ENCODE measurements around the gene BRD3.

Gene BRD3

DNA sequence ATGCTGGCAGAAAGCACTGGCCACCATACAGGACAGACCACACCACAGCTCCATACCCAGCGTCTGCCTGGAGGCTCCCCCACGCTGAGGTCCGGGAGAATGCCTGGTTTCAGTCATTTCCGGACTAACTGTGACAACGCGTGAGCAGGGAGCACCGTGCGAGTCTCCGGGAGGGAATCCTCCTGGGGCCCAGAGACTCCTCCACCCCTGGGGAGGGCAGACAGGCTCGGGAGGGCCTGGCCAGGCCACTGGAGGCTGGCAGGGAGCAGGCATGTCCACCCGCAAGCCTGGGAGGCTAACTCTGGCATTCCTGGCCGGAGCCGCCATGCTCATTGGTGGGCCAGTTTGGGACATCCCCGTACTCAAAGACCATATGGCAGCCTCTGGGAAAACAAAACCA lies 36.0 kb downstream of the BRD3 start:
- Histone ChIP-seq H3K27me3 (ENCODE audit: low read depth, low read length) (no peaks in the 10 kb centered on the region), H3K27ac (ENCODE audit: low read length) (no peak overlapping the region), H3K9me3 (ENCODE audit: control insufficient read depth in 1 of 2, low read length in 2 of 2) (no peaks in the 10 kb centered on the region), H3K36me3 (ENCODE audit: control insufficient read depth in 1 of 2, insufficient read depth in 2 of 2, low read length in 2 of 2) (peaks cover 39 to 71% of the 10 kb centered on the region in 2 donors), H3K4me3 (ENCODE audit: low read depth in 1 of 2, low read length in 2 of 2) (no peak overlapping the region), H3K4me1 (ENCODE audit: control insufficient read depth in 1 of 2, insufficient read depth in 2 of 2, low read length in 2 of 2) (no peaks in the 10 kb centered on the region)

DNA sequence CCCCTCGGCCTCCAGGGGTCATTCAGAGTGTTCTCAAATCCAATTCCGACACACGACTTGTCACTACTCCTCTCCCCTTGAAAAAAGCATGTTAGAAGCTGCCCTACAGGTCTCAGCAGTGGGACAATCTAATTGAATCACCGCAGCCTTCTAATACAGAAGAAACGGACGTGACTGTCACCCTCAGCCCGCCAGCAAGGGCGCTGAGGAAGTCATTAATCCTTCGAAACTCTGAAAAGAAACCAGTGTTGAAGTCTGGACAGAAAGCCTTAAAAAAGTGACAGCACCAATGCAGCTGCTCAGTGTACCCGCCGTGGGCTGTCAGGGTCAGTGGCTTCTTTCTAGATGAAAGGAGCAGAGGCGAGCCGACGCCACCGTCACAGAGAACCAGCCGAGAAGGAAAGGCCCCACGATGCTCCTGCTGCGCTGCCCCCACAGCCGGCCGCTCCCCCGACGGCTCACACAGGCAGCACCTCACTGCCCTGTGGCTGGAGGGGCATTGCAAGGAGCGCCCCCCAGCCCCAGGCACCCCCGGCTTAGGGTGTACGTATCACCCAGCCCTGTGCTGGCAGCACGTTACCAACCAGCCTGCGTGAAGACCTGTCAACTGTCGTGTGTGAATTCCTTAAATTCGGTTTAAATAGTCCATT lies 36.9 kb downstream of the BRD3 start:
- Histone ChIP-seq H3K9me3 (ENCODE audit: control insufficient read depth in 1 of 2, low read length in 2 of 2) (no peaks in the 10 kb centered on the region), H3K27ac (ENCODE audit: low read length) (no peak overlapping the region), H3K4me1 (ENCODE audit: control insufficient read depth in 1 of 2, insufficient read depth in 2 of 2, low read length in 2 of 2) (peaks cover 0 to 8% of the 10 kb centered on the region in 2 donors), H3K36me3 (ENCODE audit: control insufficient read depth in 1 of 2, insufficient read depth in 2 of 2, low read length in 2 of 2) (peaks cover 34 to 62% of the 10 kb centered on the region in 2 donors), H3K27me3 (ENCODE audit: low read depth, low read length) (no peaks in the 10 kb centered on the region), H3K4me3 (ENCODE audit: low read depth in 1 of 2, low read length in 2 of 2) (no peak overlapping the region)

DNA sequence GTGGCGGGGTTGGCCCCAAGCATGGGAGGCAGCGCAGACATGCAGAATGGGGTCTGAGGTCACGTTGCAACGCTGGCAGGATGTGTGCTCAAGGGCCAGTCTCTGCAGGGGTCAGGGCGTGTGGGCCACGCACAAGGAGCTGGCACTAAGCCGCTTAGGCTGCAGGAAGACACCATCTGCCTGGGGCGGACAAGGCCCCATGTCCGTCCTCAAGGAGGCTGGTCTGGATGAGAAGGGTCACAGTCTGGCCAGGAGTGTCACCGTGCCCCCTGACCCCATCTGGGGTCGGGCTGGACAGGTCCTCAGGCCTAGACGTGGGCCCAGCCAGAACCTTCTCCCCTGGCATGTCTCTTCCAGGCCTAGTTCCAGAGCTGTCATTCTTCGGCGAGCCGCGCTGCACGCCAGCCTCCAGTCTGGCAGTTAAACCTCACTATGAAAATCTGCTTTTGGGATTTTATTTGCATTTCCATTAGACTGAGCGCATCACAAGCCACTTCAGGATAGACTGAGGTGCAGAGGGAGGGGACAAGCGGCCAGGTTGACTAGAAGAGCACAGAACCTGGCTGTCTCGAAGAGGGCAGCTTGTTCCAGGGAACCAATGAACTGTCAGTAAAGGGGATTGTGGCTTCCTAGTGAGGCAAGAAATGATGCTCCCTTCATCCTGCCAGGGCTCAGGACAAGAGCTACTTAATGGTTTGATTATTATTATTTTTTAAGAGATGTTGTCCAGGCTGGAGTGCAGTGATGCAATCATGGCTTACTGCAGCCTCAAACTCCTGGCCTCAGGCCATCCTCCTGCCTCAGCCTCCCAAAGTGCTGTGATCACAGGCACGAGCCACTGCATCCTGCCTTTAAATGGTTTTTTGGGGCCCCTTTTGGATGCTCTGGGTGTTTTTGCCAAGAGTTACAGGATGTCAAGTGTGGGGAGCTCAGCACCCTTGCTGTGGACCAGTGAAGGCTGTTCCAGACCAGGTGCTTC lies 38.3 kb downstream of the BRD3 start:
- H3K36me3 ChIP-seq (ENCODE audit: control insufficient read depth in 1 of 2, insufficient read depth in 2 of 2, low read length in 2 of 2), result peaks cover 20 to 48% of the 10 kb centered on the region in 2 donors
- peaks cover 0 to 11% of the 10 kb centered on the region in 2 donors for H3K4me1 ChIP-seq (ENCODE audit: control insufficient read depth in 1 of 2, insufficient read depth in 2 of 2, low read length in 2 of 2)
- H3K27ac ChIP-seq (ENCODE audit: low read length), result no peak overlapping the region
- H3K27me3 ChIP-seq (ENCODE audit: low read depth, low read length), result no peaks in the 10 kb centered on the region
- H3K4me3 ChIP-seq (ENCODE audit: low read depth in 1 of 2, low read length in 2 of 2), result no peak overlapping the region
- no peaks in the 10 kb centered on the region for H3K9me3 ChIP-seq (ENCODE audit: control insufficient read depth in 1 of 2, low read length in 2 of 2)

DNA sequence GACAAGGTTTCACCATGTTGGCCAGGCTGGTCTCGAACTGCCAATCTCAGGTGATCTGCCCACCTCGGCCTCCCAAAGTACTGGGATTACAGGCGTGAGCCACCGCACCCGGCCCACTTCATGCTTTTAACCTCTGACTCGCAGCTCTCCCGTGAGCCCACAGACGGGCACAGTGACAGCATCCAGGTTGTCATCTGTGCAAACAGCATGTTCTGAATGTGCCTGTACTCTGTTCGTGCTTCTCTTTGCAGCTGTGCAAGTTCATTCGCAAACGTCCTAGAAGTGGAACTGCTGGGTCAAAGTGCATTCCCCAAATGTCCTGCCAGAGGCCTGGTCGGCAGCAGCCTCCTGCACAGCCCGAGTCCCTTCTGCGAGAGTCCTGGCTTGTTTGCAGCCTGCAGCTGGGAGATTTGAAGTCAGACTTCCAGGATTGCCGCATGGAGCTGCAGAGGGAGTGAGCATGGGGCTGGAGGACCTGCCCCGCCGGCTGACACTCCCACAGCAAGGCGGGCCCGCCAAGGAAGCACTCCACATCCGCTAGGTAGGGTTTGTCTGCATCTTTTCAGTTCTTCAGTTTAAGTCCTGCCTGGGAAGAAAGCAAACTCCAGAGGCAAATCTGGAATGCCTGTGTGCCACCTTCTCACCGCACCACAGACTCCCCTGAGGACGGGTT lies 39.1 kb downstream of the BRD3 start:
- Histone ChIP-seq H3K4me3 (ENCODE audit: low read depth in 1 of 2, low read length in 2 of 2) (no peak overlapping the region), H3K36me3 (ENCODE audit: control insufficient read depth in 1 of 2, insufficient read depth in 2 of 2, low read length in 2 of 2) (peaks cover 12 to 40% of the 10 kb centered on the region in 2 donors), H3K9me3 (ENCODE audit: control insufficient read depth in 1 of 2, low read length in 2 of 2) (no peaks in the 10 kb centered on the region), H3K27me3 (ENCODE audit: low read depth, low read length) (no peaks in the 10 kb centered on the region), H3K4me1 (ENCODE audit: control insufficient read depth in 1 of 2, insufficient read depth in 2 of 2, low read length in 2 of 2) (peaks cover 0 to 14% of the 10 kb centered on the region in 2 donors), H3K27ac (ENCODE audit: low read length) (no peak overlapping the region)

DNA sequence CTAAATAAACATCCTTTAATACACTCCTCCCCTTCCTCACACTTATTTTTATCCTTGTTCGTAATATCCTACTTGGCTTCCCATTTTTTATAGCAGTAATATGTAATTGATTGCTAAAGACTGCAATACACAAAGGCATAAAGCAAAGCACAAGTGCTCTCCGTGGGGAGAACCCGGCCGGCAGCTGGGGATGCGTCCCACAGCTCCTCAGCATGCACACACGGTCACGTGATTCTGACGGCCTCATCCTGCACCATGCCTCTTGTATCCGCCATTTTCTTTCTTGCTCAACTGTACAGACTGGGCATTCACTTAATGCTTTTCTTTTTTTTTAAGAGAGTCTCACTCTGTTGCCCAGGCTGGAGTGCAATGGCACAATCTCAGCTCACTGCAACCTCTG lies 39.8 kb downstream of the BRD3 start:
- Histone ChIP-seq H3K4me3 (ENCODE audit: low read depth in 1 of 2, low read length in 2 of 2) (no peak overlapping the region), H3K9me3 (ENCODE audit: control insufficient read depth in 1 of 2, low read length in 2 of 2) (no peaks in the 10 kb centered on the region), H3K27me3 (ENCODE audit: low read depth, low read length) (no peaks in the 10 kb centered on the region), H3K4me1 (ENCODE audit: control insufficient read depth in 1 of 2, insufficient read depth in 2 of 2, low read length in 2 of 2) (peaks cover 0 to 14% of the 10 kb centered on the region in 2 donors), H3K36me3 (ENCODE audit: control insufficient read depth in 1 of 2, insufficient read depth in 2 of 2, low read length in 2 of 2) (peaks cover 7 to 34% of the 10 kb centered on the region in 2 donors), H3K27ac (ENCODE audit: low read length) (no peak overlapping the region)

DNA sequence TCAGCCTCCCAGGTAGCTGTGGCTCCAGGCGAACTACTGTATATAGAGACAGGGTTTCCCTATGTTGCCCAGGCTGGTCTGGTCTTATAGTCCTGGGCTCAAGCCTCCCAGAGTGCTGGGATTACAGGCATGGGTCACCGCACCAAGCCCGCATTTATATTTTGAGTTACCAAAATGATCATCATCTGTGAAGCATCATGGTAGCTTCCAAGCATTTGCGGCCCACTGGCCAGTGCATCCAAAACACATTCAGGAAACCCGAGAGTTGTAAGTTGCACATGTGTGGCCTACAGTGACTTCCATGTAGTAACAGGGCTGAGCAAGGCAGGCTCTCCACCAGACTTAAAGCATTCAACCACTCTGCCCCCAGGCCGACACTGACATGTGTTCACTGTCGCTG lies 40.3 kb downstream of the BRD3 start:
- Histone ChIP-seq H3K27ac (ENCODE audit: low read length) (no peak overlapping the region), H3K4me1 (ENCODE audit: control insufficient read depth in 1 of 2, insufficient read depth in 2 of 2, low read length in 2 of 2) (peaks cover 0 to 14% of the 10 kb centered on the region in 2 donors), H3K9me3 (ENCODE audit: control insufficient read depth in 1 of 2, low read length in 2 of 2) (no peaks in the 10 kb centered on the region), H3K27me3 (ENCODE audit: low read depth, low read length) (no peaks in the 10 kb centered on the region), H3K4me3 (ENCODE audit: low read depth in 1 of 2, low read length in 2 of 2) (no peak overlapping the region), H3K36me3 (ENCODE audit: control insufficient read depth in 1 of 2, insufficient read depth in 2 of 2, low read length in 2 of 2) (peaks cover 4 to 29% of the 10 kb centered on the region in 2 donors)

DNA sequence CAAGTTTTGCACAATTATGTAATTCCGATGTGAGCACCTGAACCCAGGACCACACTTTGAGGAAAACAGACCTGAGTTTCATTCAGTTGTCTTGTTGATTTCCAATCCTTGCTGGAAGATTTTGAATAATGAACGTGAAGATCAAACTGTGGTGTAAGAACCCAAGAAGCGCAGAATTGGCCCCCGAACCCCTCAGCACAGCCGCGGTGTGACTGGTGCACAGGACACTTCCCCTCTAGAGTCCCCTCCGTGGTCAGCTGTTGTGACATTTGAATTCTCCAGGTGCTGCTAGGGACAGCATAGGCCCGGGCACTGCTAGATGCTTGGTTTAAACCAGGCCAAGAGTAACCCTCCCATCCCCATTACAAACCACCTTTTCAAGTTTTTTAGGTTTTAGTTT lies 40.8 kb downstream of the BRD3 start:
- Histone ChIP-seq H3K27ac (ENCODE audit: low read length) (no peak overlapping the region), H3K4me1 (ENCODE audit: control insufficient read depth in 1 of 2, insufficient read depth in 2 of 2, low read length in 2 of 2) (peaks cover 0 to 14% of the 10 kb centered on the region in 2 donors), H3K27me3 (ENCODE audit: low read depth, low read length) (no peaks in the 10 kb centered on the region), H3K9me3 (ENCODE audit: control insufficient read depth in 1 of 2, low read length in 2 of 2) (no peaks in the 10 kb centered on the region), H3K4me3 (ENCODE audit: low read depth in 1 of 2, low read length in 2 of 2) (no peak overlapping the region), H3K36me3 (ENCODE audit: control insufficient read depth in 1 of 2, insufficient read depth in 2 of 2, low read length in 2 of 2) (peaks cover 4 to 25% of the 10 kb centered on the region in 2 donors)

DNA sequence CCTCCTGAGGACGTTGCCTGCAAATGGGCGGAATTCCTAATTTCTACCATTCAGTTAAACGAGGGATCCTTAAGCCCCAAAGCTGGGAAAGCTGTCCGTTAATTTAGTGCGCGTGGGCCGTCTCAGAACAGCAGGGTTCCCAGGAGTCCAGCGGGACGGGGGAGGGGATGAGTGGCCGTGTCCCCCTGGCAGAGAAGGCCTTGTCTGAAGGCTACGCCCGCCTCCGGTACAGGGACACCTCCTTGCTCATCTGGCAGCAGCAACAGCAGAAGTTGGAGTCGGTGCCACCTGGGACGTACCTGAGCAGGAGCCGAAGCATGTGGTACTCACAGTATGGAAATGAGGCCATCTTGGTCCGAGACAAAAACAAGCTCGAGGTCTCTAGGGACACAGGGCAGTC lies 41.2 kb downstream of the BRD3 start:
- peaks cover 0 to 14% of the 10 kb centered on the region in 2 donors for H3K4me1 ChIP-seq (ENCODE audit: control insufficient read depth in 1 of 2, insufficient read depth in 2 of 2, low read length in 2 of 2)
- no peaks in the 10 kb centered on the region for H3K27me3 ChIP-seq (ENCODE audit: low read depth, low read length)
- peak overlapping the region in 1 of 2 donors; percentile 72 for H3K4me3 ChIP-seq (ENCODE audit: low read depth in 1 of 2, low read length in 2 of 2)
- H3K27ac ChIP-seq (ENCODE audit: low read length), result no peak overlapping the region
- no peaks in the 10 kb centered on the region for H3K9me3 ChIP-seq (ENCODE audit: control insufficient read depth in 1 of 2, low read length in 2 of 2)
- H3K36me3 ChIP-seq (ENCODE audit: control insufficient read depth in 1 of 2, insufficient read depth in 2 of 2, low read length in 2 of 2), result peaks cover 4 to 21% of the 10 kb centered on the region in 2 donors

DNA sequence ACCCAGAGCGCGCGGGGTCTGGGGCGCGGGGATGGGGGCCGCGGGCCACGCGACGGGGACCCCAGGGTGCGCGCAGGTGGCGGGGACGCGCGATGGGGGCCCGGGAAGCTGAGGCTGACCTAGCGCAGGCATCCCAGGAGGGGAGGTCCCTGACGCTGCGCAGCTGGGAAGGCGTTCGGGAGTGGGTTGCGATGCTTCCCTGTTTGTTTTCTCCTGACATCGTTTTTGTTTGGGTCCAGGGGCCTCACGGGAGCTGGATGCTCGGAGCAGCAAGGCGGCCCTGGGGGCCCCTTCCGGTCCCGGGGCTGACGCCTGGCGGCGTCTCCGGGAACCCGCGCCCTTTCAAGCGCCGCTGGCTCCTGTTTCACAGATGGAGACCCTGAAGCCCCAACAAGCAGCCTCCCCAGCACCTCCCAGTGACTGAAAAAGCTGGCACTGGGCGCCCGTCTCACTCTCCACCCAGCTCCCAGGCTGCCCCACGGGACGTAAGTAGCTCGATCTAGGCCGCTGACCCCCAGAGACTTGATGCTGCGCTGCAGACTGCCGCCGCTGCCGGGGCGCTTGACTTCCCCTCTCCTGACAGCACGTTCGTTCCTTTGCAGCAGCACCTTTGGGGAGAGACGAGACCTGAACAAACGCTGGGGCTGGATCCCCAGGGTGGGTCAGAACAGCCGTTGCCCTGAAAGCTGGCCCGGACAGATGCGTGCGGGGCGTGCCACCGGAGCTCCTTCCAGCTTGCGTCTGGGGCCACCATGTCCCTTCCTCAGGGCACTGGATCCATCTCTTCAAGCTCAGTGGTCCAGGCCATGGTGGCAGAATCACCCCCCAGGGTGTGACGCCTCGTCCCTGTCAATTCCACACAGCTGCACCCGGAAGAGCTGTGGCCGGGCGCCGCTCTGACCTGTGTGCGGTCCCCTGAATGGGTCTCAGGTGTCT lies 42.0 kb downstream of the BRD3 start:
- no peaks in the 10 kb centered on the region for H3K9me3 ChIP-seq (ENCODE audit: control insufficient read depth in 1 of 2, low read length in 2 of 2)
- H3K4me3 ChIP-seq (ENCODE audit: low read depth in 1 of 2, low read length in 2 of 2), result peak overlapping the region; percentile 72 to 76
- H3K4me1 ChIP-seq (ENCODE audit: control insufficient read depth in 1 of 2, insufficient read depth in 2 of 2, low read length in 2 of 2), result peaks cover 0 to 14% of the 10 kb centered on the region in 2 donors
- H3K36me3 ChIP-seq (ENCODE audit: control insufficient read depth in 1 of 2, insufficient read depth in 2 of 2, low read length in 2 of 2), result peaks cover 2 to 16% of the 10 kb centered on the region in 2 donors
- H3K27me3 ChIP-seq (ENCODE audit: low read depth, low read length), result no peaks in the 10 kb centered on the region
- H3K27ac ChIP-seq (ENCODE audit: low read length), result no peak overlapping the region

DNA sequence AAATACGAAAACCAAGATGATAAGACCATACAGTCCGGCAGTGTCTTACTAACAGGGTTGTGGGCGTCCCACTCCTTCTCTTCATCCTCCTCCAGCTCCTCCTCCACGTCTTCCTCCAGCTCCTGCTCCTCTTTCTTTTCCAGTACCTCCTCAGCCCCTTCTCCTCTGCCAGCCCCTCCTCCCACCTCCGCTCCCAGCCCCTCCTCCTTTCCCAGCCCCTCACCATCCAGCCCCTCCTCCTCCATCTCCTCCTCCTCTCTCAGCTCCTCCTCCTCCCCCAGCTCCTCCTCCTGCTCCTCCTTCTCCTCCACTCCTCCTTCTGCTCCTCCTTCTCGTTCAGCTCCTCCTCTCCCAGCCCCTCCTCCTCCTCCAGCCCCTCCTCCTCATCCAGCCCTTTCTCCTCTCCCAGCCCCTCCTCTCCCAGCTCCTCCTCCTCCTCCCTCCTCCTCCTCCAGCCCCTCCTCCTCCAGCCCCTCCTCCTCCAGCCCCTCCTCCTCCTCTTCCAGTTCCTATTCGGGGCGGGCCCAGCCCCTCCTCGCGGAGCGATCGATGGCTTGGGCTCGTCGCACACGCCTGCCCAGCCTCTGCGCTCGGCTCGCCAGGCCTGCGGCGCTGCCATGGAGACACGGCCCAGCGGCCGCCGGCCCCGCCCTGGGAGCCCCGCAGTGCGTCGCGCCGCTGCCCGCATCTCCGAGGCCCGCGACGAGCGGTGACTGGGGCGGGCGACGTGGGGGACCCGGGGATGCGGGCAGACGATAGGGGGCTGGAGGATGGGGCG lies 42.8 kb downstream of the BRD3 start, which contains the start of gene BRD3OS:
Gene BRD3OS (plus strand): TSS at position 654 of the 778 bp plus-strand sequence. CDS start 1,267 bp downstream, outside the sequence.
- H3K27ac ChIP-seq (ENCODE audit: low read length), result no peak within 1 kb of the TSS
- H3K4me1 ChIP-seq (ENCODE audit: control insufficient read depth in 1 of 2, insufficient read depth in 2 of 2, low read length in 2 of 2), result peaks cover 0 to 14% of the 10 kb centered on the region in 2 donors

More for the DNA sequence above, 42.8 kb downstream of the BRD3 start, which contains the start of gene BRD3OS:
- H3K9me3 ChIP-seq (ENCODE audit: control insufficient read depth in 1 of 2, low read length in 2 of 2), result no peaks in the 10 kb centered on the region
- peaks cover 0 to 11% of the 10 kb centered on the region in 2 donors for H3K36me3 ChIP-seq (ENCODE audit: control insufficient read depth in 1 of 2, insufficient read depth in 2 of 2, low read length in 2 of 2)
- H3K4me3 ChIP-seq (ENCODE audit: low read depth in 1 of 2, low read length in 2 of 2), result peak within 1 kb of the TSS; percentile 72 to 76
- no peaks in the 10 kb centered on the region for H3K27me3 ChIP-seq (ENCODE audit: low read depth, low read length)

Data from muscle layer of duodenum (tissue), 2 donors.